HEK293 (cell line): ENCODE data around the gene MBLAC1.

Source experiments
- BCL11B ChIP-seq: fragments of 450-650 bp; formaldehyde crosslinking; IDR thresholded peaks from 2 replicates; pipeline ENCODE4 v1.5.1; 2016; ENCODE audit warnings: low read depth, missing biosample characterization, missing genetic modification characterization
- FEZF1 ChIP-seq: fragments of 450-650 bp; formaldehyde crosslinking; IDR thresholded peaks from 2 replicates; pipeline ENCODE4 v1.5.1; 2016; ENCODE audit warnings: missing biosample characterization, missing genetic modification characterization
- GLI4 ChIP-seq: fragments of 450-650 bp; formaldehyde crosslinking; IDR thresholded peaks from 2 replicates; pipeline ENCODE4 v1.5.1; 2016; ENCODE audit warnings: missing biosample characterization, missing genetic modification characterization
- GLIS2 ChIP-seq: fragments of 450-650 bp; formaldehyde crosslinking; IDR thresholded peaks from 2 replicates; pipeline ENCODE4 v1.5.1; 2016; ENCODE audit warnings: missing biosample characterization, missing genetic modification characterization
- IKZF3 ChIP-seq: fragments of 450-650 bp; IDR thresholded peaks from 2 replicates; pipeline ENCODE4 v1.5.0; 2018; ENCODE audit warnings: missing biosample characterization, mild to moderate bottlenecking, missing genetic modification characterization, moderate library complexity
- SP7 ChIP-seq: fragments of 450-650 bp; formaldehyde crosslinking; IDR thresholded peaks from 2 replicates; pipeline ENCODE4 v1.5.1; 2016; ENCODE audit warnings: missing biosample characterization, missing genetic modification characterization
- WT1 ChIP-seq: fragments of 450-650 bp; formaldehyde crosslinking; IDR thresholded peaks from 2 replicates; pipeline ENCODE4 v1.5.1; 2016; ENCODE audit warnings: missing biosample characterization, missing genetic modification characterization
- ZBTB20 ChIP-seq: fragments of 450-650 bp; formaldehyde crosslinking; IDR thresholded peaks from 2 replicates; pipeline ENCODE4 v1.5.1; 2016; ENCODE audit warnings: missing biosample characterization, missing genetic modification characterization
- ZNF121 ChIP-seq: fragments of 450-650 bp; formaldehyde crosslinking; IDR thresholded peaks from 2 replicates; pipeline ENCODE4 v1.5.1; 2016; ENCODE audit warnings: missing biosample characterization, missing genetic modification characterization
- ZNF184 ChIP-seq: fragments of 450-650 bp; IDR thresholded peaks from 2 replicates; pipeline ENCODE4 v1.5.1; 2018; ENCODE audit warnings: missing biosample characterization, mild to moderate bottlenecking, missing genetic modification characterization
- ZNF223 ChIP-seq: fragments of 450-650 bp; formaldehyde crosslinking; IDR thresholded peaks from 2 replicates; pipeline ENCODE4 v1.5.1; 2016; ENCODE audit warnings: missing biosample characterization, missing genetic modification characterization
- ZNF239 ChIP-seq: fragments of 450-650 bp; formaldehyde crosslinking; IDR thresholded peaks from 2 replicates; pipeline ENCODE4 v1.5.1; 2016; ENCODE audit warnings: missing biosample characterization, missing genetic modification characterization
- ZNF274 ChIP-seq, 2 experiments: fragments of 200-500 bp in 1 of 2; fragments of 450-650 bp in 1 of 2; sonication (Bioruptor generic) in 1 of 2; formaldehyde crosslinking in 1 of 2; IDR thresholded peaks; 2 replicates each; pipeline versions ENCODE4 v1.5.1 to v1.6.1; 2014 to 2016; ENCODE audit warnings: borderline replicate concordance in 1 of 2, inconsistent platforms in 1 of 2, low read length in 1 of 2, missing biosample characterization in 1 of 2, missing genetic modification characterization in 1 of 2
- ZNF341 ChIP-seq: fragments of 450-650 bp; formaldehyde crosslinking; IDR thresholded peaks from 2 replicates; pipeline ENCODE4; 2016; ENCODE audit warnings: low read depth, missing biosample characterization, missing genetic modification characterization
- ZNF37A ChIP-seq: fragments of 450-650 bp; IDR thresholded peaks from 2 replicates; pipeline ENCODE4 v1.5.1; 2018; ENCODE audit warnings: missing biosample characterization, missing genetic modification characterization
- ZNF404 ChIP-seq: fragments of 450-650 bp; formaldehyde crosslinking; IDR thresholded peaks from 2 replicates; pipeline ENCODE4 v1.5.1; 2017; ENCODE audit warnings: missing biosample characterization, missing genetic modification characterization
- ZNF416 ChIP-seq: fragments of 450-650 bp; formaldehyde crosslinking; IDR thresholded peaks from 2 replicates; pipeline ENCODE4 v1.5.1; 2016; ENCODE audit warnings: missing biosample characterization, missing genetic modification characterization
- ZNF426 ChIP-seq: fragments of 450-650 bp; formaldehyde crosslinking; IDR thresholded peaks from 2 replicates; pipeline ENCODE4 v1.5.1; 2017; ENCODE audit warnings: missing biosample characterization, missing genetic modification characterization, mild to moderate bottlenecking, inconsistent platforms, moderate library complexity
- ZNF48 ChIP-seq: fragments of 450-650 bp; formaldehyde crosslinking; IDR thresholded peaks from 2 replicates; pipeline ENCODE4 v1.5.1; 2016; ENCODE audit warnings: missing biosample characterization, missing genetic modification characterization
- ZNF585B ChIP-seq: fragments of 450-650 bp; formaldehyde crosslinking; IDR thresholded peaks from 2 replicates; pipeline ENCODE4 v1.5.1; 2016; ENCODE audit warnings: missing biosample characterization, missing genetic modification characterization
- ZNF621 ChIP-seq: fragments of 450-650 bp; formaldehyde crosslinking; IDR thresholded peaks from 2 replicates; pipeline ENCODE4 v1.5.1; 2017; ENCODE audit warnings: missing biosample characterization, missing genetic modification characterization
- ZNF626 ChIP-seq: fragments of 450-650 bp; sonication (Bioruptor Pico); formaldehyde crosslinking; IDR thresholded peaks from 2 replicates; pipeline ENCODE4 v1.5.1; 2018; ENCODE audit warnings: missing biosample characterization, missing genetic modification characterization, inconsistent platforms
- ZNF660 ChIP-seq: fragments of 450-650 bp; IDR thresholded peaks from 2 replicates; pipeline ENCODE4 v1.5.1; 2018; ENCODE audit warnings: missing biosample characterization, mild to moderate bottlenecking, missing genetic modification characterization
- ZNF701 ChIP-seq: fragments of 450-650 bp; formaldehyde crosslinking; IDR thresholded peaks from 2 replicates; pipeline ENCODE4 v1.5.1; 2016; ENCODE audit warnings: missing biosample characterization, missing genetic modification characterization
- ZNF747 ChIP-seq: fragments of 450-650 bp; formaldehyde crosslinking; IDR thresholded peaks from 2 replicates; pipeline ENCODE4 v1.5.1; 2016; ENCODE audit warnings: missing biosample characterization, missing genetic modification characterization
- ZNF785 ChIP-seq: fragments of 450-650 bp; formaldehyde crosslinking; IDR thresholded peaks from 2 replicates; pipeline ENCODE4 v1.5.1; 2016; ENCODE audit warnings: missing biosample characterization, missing genetic modification characterization
- TF ChIP-seq, protein P1 (sequence below): fragments of 450-650 bp; formaldehyde crosslinking; IDR thresholded peaks from 2 replicates; pipeline ENCODE4 v1.5.1; 2016; ENCODE audit warnings: missing biosample characterization, missing genetic modification characterization, low read depth
- TF ChIP-seq, protein P2 (sequence below): fragments of 450-650 bp; formaldehyde crosslinking; IDR thresholded peaks from 2 replicates; pipeline ENCODE4 v1.5.1; 2016; ENCODE audit warnings: missing biosample characterization, missing genetic modification characterization
- TF ChIP-seq, protein P3 (sequence below): fragments of 450-650 bp; formaldehyde crosslinking; IDR thresholded peaks from 2 replicates; pipeline ENCODE4 v1.5.1; 2016; ENCODE audit warnings: missing biosample characterization, missing genetic modification characterization
- TF ChIP-seq, protein P4 (sequence below): fragments of 450-650 bp; formaldehyde crosslinking; conservative IDR thresholded peaks from 2 replicates; pipeline ENCODE4 v1.5.1; 2016; ENCODE audit warnings: low read depth, missing biosample characterization, missing genetic modification characterization

Gene MBLAC1

DNA sequence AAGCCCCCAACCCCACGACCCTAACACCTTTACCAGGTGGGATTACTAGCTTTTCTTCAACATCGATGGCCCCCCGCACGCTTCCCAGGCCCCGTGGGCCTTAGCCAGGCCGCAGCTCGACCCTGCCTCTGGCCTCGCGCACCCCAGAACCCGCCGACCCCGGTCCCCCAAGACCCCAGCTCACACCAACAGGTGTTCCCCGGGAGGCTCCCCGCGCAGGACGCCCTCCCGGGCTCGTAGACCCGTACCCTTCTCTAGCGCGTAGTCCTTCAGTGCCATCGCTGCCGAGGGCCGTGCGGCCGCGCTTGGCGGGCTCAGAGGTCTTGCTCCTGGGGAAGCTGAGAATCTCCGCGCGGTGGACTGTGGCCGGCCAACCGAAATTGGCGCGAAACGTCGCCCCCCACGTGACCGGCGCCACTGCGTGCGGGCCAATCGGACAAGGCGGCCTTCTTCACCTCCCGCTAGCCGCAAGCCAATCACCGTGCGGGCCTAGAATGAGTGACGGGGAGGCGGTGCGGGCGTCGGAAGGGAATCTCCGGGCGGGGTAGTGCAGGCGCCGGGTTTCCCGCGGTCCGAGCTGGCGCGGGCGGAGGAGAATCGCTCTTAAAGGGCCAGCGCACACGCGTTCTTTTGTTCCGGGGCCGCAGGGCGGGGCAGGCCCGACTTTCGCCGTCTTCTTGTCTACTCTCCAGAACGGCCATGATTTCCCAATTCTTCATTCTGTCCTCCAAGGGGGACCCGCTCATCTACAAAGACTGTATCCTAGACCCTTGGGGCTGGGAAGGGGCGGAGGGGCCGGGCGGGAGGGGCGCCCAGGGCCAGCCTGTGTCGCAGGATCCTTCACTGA is 25.5 kb upstream of the MBLAC1 start, which contains the start of the genes AP4M1 and MCM7 (continued):
- no peak for TF ChIP-seq ZNF37A
- TF ChIP-seq, protein P1, sequence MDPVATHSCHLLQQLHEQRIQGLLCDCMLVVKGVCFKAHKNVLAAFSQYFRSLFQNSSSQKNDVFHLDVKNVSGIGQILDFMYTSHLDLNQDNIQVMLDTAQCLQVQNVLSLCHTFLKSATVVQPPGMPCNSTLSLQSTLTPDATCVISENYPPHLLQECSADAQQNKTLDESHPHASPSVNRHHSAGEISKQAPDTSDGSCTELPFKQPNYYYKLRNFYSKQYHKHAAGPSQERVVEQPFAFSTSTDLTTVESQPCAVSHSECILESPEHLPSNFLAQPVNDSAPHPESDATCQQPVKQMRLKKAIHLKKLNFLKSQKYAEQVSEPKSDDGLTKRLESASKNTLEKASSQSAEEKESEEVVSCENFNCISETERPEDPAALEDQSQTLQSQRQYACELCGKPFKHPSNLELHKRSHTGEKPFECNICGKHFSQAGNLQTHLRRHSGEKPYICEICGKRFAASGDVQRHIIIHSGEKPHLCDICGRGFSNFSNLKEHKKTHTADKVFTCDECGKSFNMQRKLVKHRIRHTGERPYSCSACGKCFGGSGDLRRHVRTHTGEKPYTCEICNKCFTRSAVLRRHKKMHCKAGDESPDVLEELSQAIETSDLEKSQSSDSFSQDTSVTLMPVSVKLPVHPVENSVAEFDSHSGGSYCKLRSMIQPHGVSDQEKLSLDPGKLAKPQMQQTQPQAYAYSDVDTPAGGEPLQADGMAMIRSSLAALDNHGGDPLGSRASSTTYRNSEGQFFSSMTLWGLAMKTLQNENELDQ (tag by site-specific recombination): no peak
- peak; percentile 94 for TF ChIP-seq BCL11B (tag by site-specific recombination)
- TF ChIP-seq, protein P2, sequence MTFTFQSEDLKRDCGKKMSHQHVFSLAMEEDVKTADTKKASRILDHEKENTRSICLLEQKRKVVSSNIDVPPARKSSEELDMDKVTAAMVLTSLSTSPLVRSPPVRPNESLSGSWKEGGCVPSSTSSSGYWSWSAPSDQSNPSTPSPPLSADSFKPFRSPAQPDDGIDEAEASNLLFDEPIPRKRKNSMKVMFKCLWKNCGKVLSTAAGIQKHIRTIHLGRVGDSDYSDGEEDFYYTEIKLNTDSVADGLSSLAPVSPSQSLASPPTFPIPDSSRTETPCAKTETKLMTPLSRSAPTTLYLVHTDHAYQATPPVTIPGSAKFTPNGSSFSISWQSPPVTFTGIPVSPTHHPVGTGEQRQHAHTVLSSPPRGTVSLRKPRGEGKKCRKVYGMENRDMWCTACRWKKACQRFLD: no peak
- TF ChIP-seq, protein P3, sequence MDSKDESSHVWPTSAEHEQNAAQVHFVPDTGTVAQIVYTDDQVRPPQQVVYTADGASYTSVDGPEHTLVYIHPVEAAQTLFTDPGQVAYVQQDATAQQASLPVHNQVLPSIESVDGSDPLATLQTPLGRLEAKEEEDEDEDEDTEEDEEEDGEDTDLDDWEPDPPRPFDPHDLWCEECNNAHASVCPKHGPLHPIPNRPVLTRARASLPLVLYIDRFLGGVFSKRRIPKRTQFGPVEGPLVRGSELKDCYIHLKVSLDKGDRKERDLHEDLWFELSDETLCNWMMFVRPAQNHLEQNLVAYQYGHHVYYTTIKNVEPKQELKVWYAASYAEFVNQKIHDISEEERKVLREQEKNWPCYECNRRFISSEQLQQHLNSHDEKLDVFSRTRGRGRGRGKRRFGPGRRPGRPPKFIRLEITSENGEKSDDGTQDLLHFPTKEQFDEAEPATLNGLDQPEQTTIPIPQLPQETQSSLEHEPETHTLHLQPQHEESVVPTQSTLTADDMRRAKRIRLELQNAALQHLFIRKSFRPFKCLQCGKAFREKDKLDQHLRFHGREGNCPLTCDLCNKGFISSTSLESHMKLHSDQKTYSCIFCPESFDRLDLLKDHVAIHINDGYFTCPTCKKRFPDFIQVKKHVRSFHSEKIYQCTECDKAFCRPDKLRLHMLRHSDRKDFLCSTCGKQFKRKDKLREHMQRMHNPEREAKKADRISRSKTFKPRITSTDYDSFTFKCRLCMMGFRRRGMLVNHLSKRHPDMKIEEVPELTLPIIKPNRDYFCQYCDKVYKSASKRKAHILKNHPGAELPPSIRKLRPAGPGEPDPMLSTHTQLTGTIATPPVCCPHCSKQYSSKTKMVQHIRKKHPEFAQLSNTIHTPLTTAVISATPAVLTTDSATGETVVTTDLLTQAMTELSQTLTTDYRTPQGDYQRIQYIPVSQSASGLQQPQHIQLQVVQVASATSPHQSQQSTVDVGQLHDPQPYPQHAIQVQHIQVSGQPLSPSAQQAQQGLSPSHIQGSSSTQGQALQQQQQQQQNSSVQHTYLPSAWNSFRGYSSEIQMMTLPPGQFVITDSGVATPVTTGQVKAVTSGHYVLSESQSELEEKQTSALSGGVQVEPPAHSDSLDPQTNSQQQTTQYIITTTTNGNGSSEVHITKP (tag by site-specific recombination): no peak
- peak; percentile 59; the same call in 1 of the 2 replicates for TF ChIP-seq WT1 (tag by site-specific recombination)
- no peak for TF ChIP-seq GLI4
- no peak for TF ChIP-seq ZNF747 (tag by site-specific recombination)
- TF ChIP-seq ZNF223 (tag by site-specific recombination): no peak
- TF ChIP-seq ZNF121 (tag by site-specific recombination): no peak
- peak; percentile 55 for TF ChIP-seq GLIS2 (tag by site-specific recombination)
- TF ChIP-seq IKZF3: no peak
- no peak for TF ChIP-seq ZNF274 (IDR thresholded peaks at IDR 0.05; ENCODE audit: low read length)
- TF ChIP-seq ZNF274 (tag by site-specific recombination; IDR thresholded peaks at IDR 0.05; ENCODE audit: borderline replicate concordance): no peak
- TF ChIP-seq ZNF785 (tag by site-specific recombination): no peak
- TF ChIP-seq, protein P4, sequence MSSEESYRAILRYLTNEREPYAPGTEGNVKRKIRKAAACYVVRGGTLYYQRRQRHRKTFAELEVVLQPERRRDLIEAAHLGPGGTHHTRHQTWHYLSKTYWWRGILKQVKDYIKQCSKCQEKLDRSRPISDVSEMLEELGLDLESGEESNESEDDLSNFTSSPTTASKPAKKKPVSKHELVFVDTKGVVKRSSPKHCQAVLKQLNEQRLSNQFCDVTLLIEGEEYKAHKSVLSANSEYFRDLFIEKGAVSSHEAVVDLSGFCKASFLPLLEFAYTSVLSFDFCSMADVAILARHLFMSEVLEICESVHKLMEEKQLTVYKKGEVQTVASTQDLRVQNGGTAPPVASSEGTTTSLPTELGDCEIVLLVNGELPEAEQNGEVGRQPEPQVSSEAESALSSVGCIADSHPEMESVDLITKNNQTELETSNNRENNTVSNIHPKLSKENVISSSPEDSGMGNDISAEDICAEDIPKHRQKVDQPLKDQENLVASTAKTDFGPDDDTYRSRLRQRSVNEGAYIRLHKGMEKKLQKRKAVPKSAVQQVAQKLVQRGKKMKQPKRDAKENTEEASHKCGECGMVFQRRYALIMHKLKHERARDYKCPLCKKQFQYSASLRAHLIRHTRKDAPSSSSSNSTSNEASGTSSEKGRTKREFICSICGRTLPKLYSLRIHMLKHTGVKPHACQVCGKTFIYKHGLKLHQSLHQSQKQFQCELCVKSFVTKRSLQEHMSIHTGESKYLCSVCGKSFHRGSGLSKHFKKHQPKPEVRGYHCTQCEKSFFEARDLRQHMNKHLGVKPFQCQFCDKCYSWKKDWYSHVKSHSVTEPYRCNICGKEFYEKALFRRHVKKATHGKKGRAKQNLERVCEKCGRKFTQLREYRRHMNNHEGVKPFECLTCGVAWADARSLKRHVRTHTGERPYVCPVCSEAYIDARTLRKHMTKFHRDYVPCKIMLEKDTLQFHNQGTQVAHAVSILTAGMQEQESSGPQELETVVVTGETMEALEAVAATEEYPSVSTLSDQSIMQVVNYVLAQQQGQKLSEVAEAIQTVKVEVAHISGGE (tag by site-specific recombination): no peak
- TF ChIP-seq ZNF701 (tag by site-specific recombination): no peak
- no peak for TF ChIP-seq ZNF426 (tag by site-specific recombination)
- TF ChIP-seq ZNF585B (tag by site-specific recombination): no peak
- peak; percentile 30 for TF ChIP-seq SP7 (tag by site-specific recombination)
- TF ChIP-seq ZNF404: no peak
- TF ChIP-seq ZNF341 (tag by site-specific recombination): peak; percentile 96
- TF ChIP-seq ZNF239 (tag by site-specific recombination): 0 out of 2 replicates have a peak, but pooled peaks have one; percentile 42
- peak; percentile 54; the same call in 1 of the 2 replicates for TF ChIP-seq ZBTB20 (tag by site-specific recombination)
- TF ChIP-seq ZNF48: no peak
- TF ChIP-seq ZNF626 (tag by site-specific recombination): no peak
- TF ChIP-seq FEZF1 (tag by site-specific recombination): peak; percentile 14; the same call in 1 of the 2 replicates
- TF ChIP-seq ZNF660 (tag by site-specific recombination): no peak
- no peak for TF ChIP-seq ZNF621 (tag by site-specific recombination)
- no peak for TF ChIP-seq ZNF184
- no peak for TF ChIP-seq ZNF416 (tag by site-specific recombination)
